NB4 (cell line): Measurements from ENCODE around the gene CPS1.

ENCODE experiments used
- DNase-seq: peaks from one replicate; pipeline ENCODE4 v3.0.0; 2010; ENCODE audit warnings: low read depth
- H3K4me3 ChIP-seq: one replicate; pipeline ENCODE4 v1.5.1; 2011; ENCODE audit warnings: mild to moderate bottlenecking, low read depth, low read length, moderate library complexity
- CTCF ChIP-seq: IDR thresholded peaks from one replicate; pipeline ENCODE4 v1.5.1; 2012; ENCODE audit warnings: low read depth, low read length
- MAX ChIP-seq: IDR thresholded peaks from 2 replicates; pipeline ENCODE4 v1.6.1; 2011; ENCODE audit warnings: low read depth, low read length
- MYC ChIP-seq: IDR thresholded peaks from 2 replicates; pipeline ENCODE4 v1.6.1; 2011; ENCODE audit warnings: low read depth, low read length
- POLR2A ChIP-seq: IDR thresholded peaks from 2 replicates; pipeline ENCODE4 v1.6.1; 2011; ENCODE audit warnings: mild to moderate bottlenecking; ENCODE audit not compliant: insufficient read length; ENCODE audit errors: extremely low read depth

CPS1 gene

DNA sequence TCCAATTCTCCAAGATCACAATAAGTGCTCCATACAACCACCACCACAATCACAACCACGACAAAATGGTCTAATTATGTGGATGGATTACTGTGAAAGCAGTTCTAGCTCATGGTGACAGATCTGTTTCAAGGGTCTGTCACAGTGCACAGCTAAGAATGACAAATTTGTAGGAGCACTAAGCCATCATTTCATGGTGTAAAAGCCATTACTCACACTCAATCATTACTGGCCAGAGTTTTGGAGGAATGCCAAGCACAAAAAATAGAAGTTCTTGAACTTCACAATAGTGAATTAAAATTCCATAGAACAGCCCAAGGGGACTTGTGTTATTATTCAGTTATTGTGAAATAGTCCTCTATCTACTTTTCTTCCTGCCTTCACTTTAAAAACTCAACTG lies 2.3 kb downstream of the CPS1 start:
- no peak overlapping the region for H3K4me3 ChIP-seq
- no peak for DNase-seq
- TF ChIP-seq POLR2A (no peak), CTCF (no peak), MAX (no peak), MYC (no peak)

- H3K4me3 ChIP-seq: no peak overlapping the region
- TF ChIP-seq MAX: no peak
- no peak for TF ChIP-seq MYC
- no peak for TF ChIP-seq POLR2A
- TF ChIP-seq CTCF: no peak
- DNase-seq: no peak
These were observed 2.8 kb downstream of the CPS1 start for GRCh38 chr2:210559182-210559581.

GRCh38 chr2:210561475-210561874 lies 5.1 kb downstream of the CPS1 start:
- TF ChIP-seq MYC (no peak), MAX (no peak), POLR2A (no peak), CTCF (no peak)
- DNase-seq: no peak
- H3K4me3 ChIP-seq: no peak overlapping the region

DNA sequence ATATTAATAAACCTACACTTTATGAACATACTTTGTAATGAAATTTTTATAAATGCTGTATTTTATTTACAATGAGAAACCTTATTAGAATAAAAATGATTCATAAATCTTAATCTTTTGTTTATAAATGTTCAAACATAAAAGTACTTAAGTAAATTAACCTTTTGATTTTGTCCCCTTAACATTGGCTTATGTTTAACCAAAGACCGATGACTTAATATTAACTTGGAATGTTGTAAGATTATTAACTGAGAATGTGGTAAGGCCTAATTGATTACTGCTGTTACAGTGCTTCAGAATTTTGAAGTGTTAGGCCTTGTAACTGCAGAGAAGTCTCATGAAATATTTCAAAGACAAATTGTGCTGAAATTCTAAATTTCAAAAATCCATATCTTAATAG lies 5.7 kb downstream of the CPS1 start:
- H3K4me3 ChIP-seq: no peak overlapping the region
- no peak for DNase-seq
- no peak for TF ChIP-seq POLR2A
- TF ChIP-seq MAX: no peak
- TF ChIP-seq CTCF: no peak
- no peak for TF ChIP-seq MYC

DNA sequence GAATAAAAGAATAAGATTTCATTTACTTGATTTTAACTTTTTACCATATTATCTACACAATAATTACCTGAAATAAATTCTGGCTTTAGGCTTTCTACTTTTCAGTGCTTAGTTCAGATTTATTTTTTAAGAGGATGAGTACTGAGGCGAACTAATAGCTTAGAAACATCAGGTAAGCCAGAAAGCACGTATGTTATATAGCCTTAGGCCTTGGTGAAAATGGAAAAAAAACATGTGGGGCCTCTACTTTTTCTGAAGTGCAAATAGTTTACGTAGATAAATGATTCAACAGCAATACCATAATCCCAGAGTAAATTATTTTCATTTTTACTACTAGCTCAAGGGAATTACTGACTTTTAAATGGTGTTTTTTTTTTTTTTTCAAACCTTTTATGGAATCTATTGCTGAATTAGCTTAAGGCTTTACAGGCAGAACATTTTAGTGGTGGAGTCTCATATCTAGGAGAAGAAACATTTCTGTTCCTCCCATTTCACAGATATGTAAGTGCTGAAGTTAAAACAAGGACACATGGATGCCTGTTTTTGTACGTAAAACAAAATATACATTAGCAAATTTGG lies 6.2 kb downstream of the CPS1 start:
- H3K4me3 ChIP-seq: no peak overlapping the region
- TF ChIP-seq MYC (no peak), CTCF (no peak), POLR2A (no peak), MAX (no peak)
- DNase-seq: no peak

DNA sequence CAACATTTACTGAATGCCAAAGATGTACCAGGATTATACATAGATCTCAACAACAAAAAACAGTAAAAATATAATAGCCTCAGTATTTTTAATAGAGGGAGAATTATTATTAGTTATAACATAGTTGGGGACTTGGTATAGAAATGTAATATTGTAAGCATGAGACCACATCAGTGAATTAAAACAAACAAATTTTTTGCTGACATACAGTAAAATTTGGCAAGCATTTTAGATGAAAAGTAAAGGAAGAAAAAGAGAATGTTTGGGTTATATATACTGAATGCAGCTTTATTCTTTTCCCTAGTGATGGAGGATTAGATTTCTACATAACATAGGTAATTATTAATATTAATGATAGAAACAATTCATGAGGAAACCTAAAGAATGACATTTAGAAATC lies 10.9 kb downstream of the CPS1 start:
- no peak for DNase-seq
- no peak overlapping the region for H3K4me3 ChIP-seq
- no peak for TF ChIP-seq MYC
- no peak for TF ChIP-seq MAX
- TF ChIP-seq CTCF: no peak
- no peak for TF ChIP-seq POLR2A
